Endothelial cell of umbilical vein (primary cell): ENCODE data around the gene MIS12. TPM values are rescaled to one million over a fixed set of nuclear protein-coding genes. Genes with fewer than 3 reads are reported as not detected.

Experiments
- BruUV-seq: library from RNA; stranded (reverse); fragments of 400-500 nt; replicated peaks from 2 replicates; lab custom pipeline; 2021; lab: Mats Ljungman, UMichigan
- CTCF ChIA-PET: fragments of 300-600, 350-600 bp; sonication (Branson Sonifier 250); formaldehyde crosslinking; loops from one replicate; lab custom pipeline; 2021; ENCODE audit warnings: antibody characterized with exemption, inconsistent platforms; lab: Charles Lee
- POLR2A ChIA-PET: fragments of 300-600, 350-600 bp; sonication (Branson Sonifier 250); formaldehyde crosslinking; loops from one replicate; lab custom pipeline; 2021; ENCODE audit warnings: antibody characterized with exemption, inconsistent platforms; lab: Charles Lee
- DNase-seq: peaks from one replicate; pipeline ENCODE4 v3.0.0-alpha.2; 2011; ENCODE audit warnings: low read depth, low spot score
- FAIRE-seq: peaks from 2 replicates; lab custom pipeline; 2011; peaks lifted over from hg19 to GRCh38; lab: Jason Lieb, UNC
- H2AFZ ChIP-seq: 2 replicates; pipeline ENCODE4 v1.6.0; 2012; ENCODE audit warnings: low read depth, low read length, control low read depth, inconsistent platforms
- H3K27ac ChIP-seq: 2 replicates; pipeline ENCODE4 v1.5.1; 2011; ENCODE audit warnings: low read depth, mild to moderate bottlenecking, control low read depth, low read length, moderate library complexity; ENCODE audit not compliant: insufficient read depth
- H3K27me3 ChIP-seq, 2 experiments: 2 replicates each; pipeline versions ENCODE4 v1.6.0 to v1.6.1; 2011; ENCODE audit warnings: low read length in 2 of 2, mixed read lengths in 1 of 2; ENCODE audit not compliant: control insufficient read depth in 2 of 2, insufficient read depth in 2 of 2
- H3K36me3 ChIP-seq, 2 experiments: 2 replicates in 1 of 2; 3 replicates in 1 of 2; pipeline ENCODE4 v1.5.1; 2011; ENCODE audit warnings: low read length in 2 of 2, mild to moderate bottlenecking in 1 of 2, moderate library complexity in 1 of 2; ENCODE audit not compliant: control insufficient read depth in 2 of 2, insufficient read depth in 2 of 2; ENCODE audit errors: extremely low read depth in 1 of 2
- H3K4me1 ChIP-seq: 3 replicates; pipeline ENCODE4 v1.5.1; 2011; ENCODE audit warnings: mild to moderate bottlenecking, low read length; ENCODE audit not compliant: control insufficient read depth, insufficient read depth; ENCODE audit errors: extremely low read depth
- H3K4me2 ChIP-seq: 2 replicates; pipeline ENCODE4 v1.6.1; 2011; ENCODE audit warnings: low read length, control low read depth, mixed read lengths; ENCODE audit not compliant: insufficient read depth
- H3K4me3 ChIP-seq, 3 experiments: fragments of 200-600 bp in 1 of 3; sonication (generic), shearing (Covaris generic) in 1 of 3; replicated peaks in 1 of 3; 2 replicates each; pipeline ENCODE4 v1.5.1; 2011 to 2016; ENCODE audit warnings: control low read depth in 3 of 3, low read length in 3 of 3, mild to moderate bottlenecking in 2 of 3, inconsistent platforms in 1 of 3, low read depth in 1 of 3, moderate library complexity in 1 of 3; ENCODE audit not compliant: insufficient read depth in 1 of 3
- H3K79me2 ChIP-seq: 2 replicates; pipeline ENCODE4 v1.6.0; 2012; ENCODE audit warnings: low read length, inconsistent platforms; ENCODE audit not compliant: control insufficient read depth, insufficient read depth
- H3K9ac ChIP-seq: replicated peaks from 2 replicates; pipeline ENCODE3; 2011; ENCODE audit warnings: low read length, control low read depth; ENCODE audit not compliant: insufficient read depth; ENCODE audit errors: extremely low read depth
- H3K9me1 ChIP-seq: replicated peaks from 3 replicates; pipeline ENCODE4 v1.6.0; 2011; ENCODE audit warnings: mild to moderate bottlenecking, low read length; ENCODE audit not compliant: control insufficient read depth, insufficient read depth; ENCODE audit errors: extremely low read depth
- H3K9me3 ChIP-seq: replicated peaks from 2 replicates; pipeline ENCODE4 v1.5.1; 2012; ENCODE audit warnings: low read length, inconsistent platforms; ENCODE audit not compliant: control insufficient read depth, insufficient read depth
- H4K20me1 ChIP-seq: replicated peaks from 2 replicates; pipeline ENCODE3; 2011; ENCODE audit warnings: mild to moderate bottlenecking, low read length; ENCODE audit not compliant: control insufficient read depth, insufficient read depth; ENCODE audit errors: extremely low read depth
- EZH2 ChIP-seq: IDR thresholded peaks from 2 replicates; pipeline ENCODE4 v1.6.1; 2012; ENCODE audit warnings: borderline replicate concordance, low read depth, mild to moderate bottlenecking, moderate library complexity, low read length, inconsistent platforms; ENCODE audit not compliant: severe bottlenecking
- FOS ChIP-seq: IDR thresholded peaks from 2 replicates; pipeline ENCODE4 v1.6.1; 2011; ENCODE audit warnings: mild to moderate bottlenecking, low read length, moderate library complexity, borderline replicate concordance; ENCODE audit not compliant: insufficient read depth
- GATA2 ChIP-seq: IDR thresholded peaks from 2 replicates; pipeline ENCODE4 v1.7.0; 2011; ENCODE audit warnings: low read depth, mild to moderate bottlenecking, moderate library complexity, mixed read lengths, low read length; ENCODE audit not compliant: insufficient read length, insufficient read depth
- JUN ChIP-seq: IDR thresholded peaks from 2 replicates; pipeline ENCODE4 v1.6.1; 2011; ENCODE audit warnings: borderline replicate concordance, low read depth; ENCODE audit not compliant: insufficient read length, insufficient read depth
- MYC ChIP-seq: IDR thresholded peaks from one replicate; pipeline ENCODE4 v1.6.1; 2011; ENCODE audit warnings: mild to moderate bottlenecking, low read depth, low read length
- POLR2A ChIP-seq: IDR thresholded peaks from 2 replicates; pipeline ENCODE4 v1.6.1; 2012; ENCODE audit warnings: low read depth, mild to moderate bottlenecking, control low read depth, low read length
- POLR2AphosphoS5 ChIP-seq: IDR thresholded peaks from 2 replicates; pipeline ENCODE4 v1.6.1; 2012; ENCODE audit warnings: low read depth, mild to moderate bottlenecking, control low read depth, low read length, moderate library complexity; ENCODE audit not compliant: insufficient read depth
- dilution Hi-C: fragments of 300-500 bp; cut with MboI; formaldehyde crosslinking; loops from one replicate; pipeline ENCODE4 v1.15.0; 2019; ENCODE audit warnings: low sequenced_read_pairs; ENCODE audit not compliant: extremely low pct_ligation_motif_present
- intact Hi-C: fragments of 100-400 bp; cut with micrococcal nuclease; formaldehyde crosslinking; loops from one replicate; pipeline ENCODE4 v1.10.0; 2022
- polyA plus RNA-seq, 4 experiments: library from polyadenylated mRNA; depleted of rRNA in 3 of 4; stranded (reverse) in 3 of 4; unstranded in 1 of 4; fragments of >200 nt; gene quantifications; 2 replicates each; pipeline versions ENCODE4 v1.2.1 to v1.2.3, GENCODE V29; 2011 to 2012; ENCODE audit warnings: missing spikeins in 1 of 4
- total RNA-seq: library from RNA; stranded (reverse); gene quantifications from 2 replicates; pipeline ENCODE4 v1.2.3, GENCODE V29; 2021
- TF ChIP-seq, protein P1 (sequence below): IDR thresholded peaks from 2 replicates; pipeline ENCODE4 v1.6.1; 2011; ENCODE audit not compliant: insufficient read depth, insufficient read length
- TF ChIP-seq, protein P2 (sequence below), 2 donors: IDR thresholded peaks; 1 replicate in 1 of 2; 2 replicates in 1 of 2; pipeline ENCODE4 v1.5.1; 2011; ENCODE audit warnings: low read length in 2 of 2, mild to moderate bottlenecking in 2 of 2, moderate library complexity in 2 of 2, control low read depth in 1 of 2, inconsistent platforms in 1 of 2, low read depth in 1 of 2; ENCODE audit not compliant: insufficient read depth in 1 of 2; ENCODE audit errors: extremely low read depth in 1 of 2

The MIS12 gene
- total and polyA plus RNA-seq, 2 donors (not counting 3 experiments of a cell fraction or from before 2014, with no cell fraction given) = 8.3 to 20.1 TPM

DNA sequence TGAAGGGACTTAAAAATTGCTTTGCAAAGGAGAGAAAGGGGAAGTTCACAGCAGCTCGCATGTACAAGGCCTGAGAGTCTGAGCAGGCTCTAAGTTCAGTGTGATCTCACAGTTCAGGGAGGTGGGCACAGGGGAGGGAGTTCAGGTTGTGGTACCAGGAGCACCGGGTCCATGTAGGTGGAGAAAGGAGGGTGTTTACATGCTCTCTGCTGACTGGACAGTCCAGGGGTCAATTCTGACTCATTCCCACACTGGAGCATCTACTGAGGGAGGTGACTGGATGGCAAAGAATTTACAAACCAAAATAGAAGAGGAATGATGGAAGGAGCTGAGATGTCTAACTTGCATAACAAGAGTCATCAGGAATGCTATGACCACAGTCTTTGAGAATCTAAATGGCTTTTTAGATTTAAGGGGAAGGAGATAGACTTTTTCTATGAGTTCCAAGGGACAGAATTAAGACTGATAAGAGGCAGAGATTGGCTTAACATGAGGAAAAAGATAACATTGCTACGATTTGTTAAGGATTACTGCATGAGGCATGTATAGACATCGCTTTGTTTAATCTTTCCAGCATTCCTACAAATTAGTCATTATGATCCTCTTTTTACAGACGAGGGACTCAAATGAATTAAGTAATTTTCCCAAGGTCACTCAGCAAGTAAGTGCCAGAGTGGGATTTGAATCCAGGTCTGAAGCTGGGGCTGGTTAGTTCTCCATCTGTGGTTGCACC, 29.9 kb downstream of the MIS12 start:
- BruUV-seq = no TSS peak
- intact Hi-C loops = no loop called here
- H3K27ac ChIP-seq = peak overlapping the region; percentile 68

More for the DNA sequence above, 29.9 kb downstream of the MIS12 start:
- H3K9me1 ChIP-seq = no peaks in the 10 kb centered on the region
- dilution Hi-C loops = no loop called here
- no peak overlapping the region for H3K9ac ChIP-seq
- no peak overlapping the region for H2AFZ ChIP-seq
- no peaks in the 10 kb centered on the region for H4K20me1 ChIP-seq
- TF ChIP-seq JUN = peak; percentile 69
- TF ChIP-seq EZH2 = no peak
- no peak for TF ChIP-seq MYC
- TF ChIP-seq, protein P1, sequence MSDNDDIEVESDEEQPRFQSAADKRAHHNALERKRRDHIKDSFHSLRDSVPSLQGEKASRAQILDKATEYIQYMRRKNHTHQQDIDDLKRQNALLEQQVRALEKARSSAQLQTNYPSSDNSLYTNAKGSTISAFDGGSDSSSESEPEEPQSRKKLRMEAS = no peak
- peak; percentile 58 for TF ChIP-seq POLR2AphosphoS5
- no peak for TF ChIP-seq POLR2A
- TF ChIP-seq FOS = peak; percentile 88
- peak; percentile 70 for TF ChIP-seq GATA2
- TF ChIP-seq, protein P2, sequence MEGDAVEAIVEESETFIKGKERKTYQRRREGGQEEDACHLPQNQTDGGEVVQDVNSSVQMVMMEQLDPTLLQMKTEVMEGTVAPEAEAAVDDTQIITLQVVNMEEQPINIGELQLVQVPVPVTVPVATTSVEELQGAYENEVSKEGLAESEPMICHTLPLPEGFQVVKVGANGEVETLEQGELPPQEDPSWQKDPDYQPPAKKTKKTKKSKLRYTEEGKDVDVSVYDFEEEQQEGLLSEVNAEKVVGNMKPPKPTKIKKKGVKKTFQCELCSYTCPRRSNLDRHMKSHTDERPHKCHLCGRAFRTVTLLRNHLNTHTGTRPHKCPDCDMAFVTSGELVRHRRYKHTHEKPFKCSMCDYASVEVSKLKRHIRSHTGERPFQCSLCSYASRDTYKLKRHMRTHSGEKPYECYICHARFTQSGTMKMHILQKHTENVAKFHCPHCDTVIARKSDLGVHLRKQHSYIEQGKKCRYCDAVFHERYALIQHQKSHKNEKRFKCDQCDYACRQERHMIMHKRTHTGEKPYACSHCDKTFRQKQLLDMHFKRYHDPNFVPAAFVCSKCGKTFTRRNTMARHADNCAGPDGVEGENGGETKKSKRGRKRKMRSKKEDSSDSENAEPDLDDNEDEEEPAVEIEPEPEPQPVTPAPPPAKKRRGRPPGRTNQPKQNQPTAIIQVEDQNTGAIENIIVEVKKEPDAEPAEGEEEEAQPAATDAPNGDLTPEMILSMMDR (IDR thresholded peaks at IDR 0.05; ENCODE audit: extremely low read depth in 1 of 2, insufficient read depth in 1 of 2, low read depth in 1 of 2, low read length in 2 of 2) = no peak
- no peaks in the 10 kb centered on the region for H3K79me2 ChIP-seq
- no peaks in the 10 kb centered on the region for H3K9me3 ChIP-seq
- FAIRE-seq = peak; percentile 60
- no peak overlapping the region for H3K4me3 ChIP-seq
- H3K36me3 ChIP-seq = peaks cover 2 to 18% of the 10 kb centered on the region in 2 experiments
- ChIA-PET CTCF (interaction anchor here (0.9 to 1.8 kb wide), 4 partner anchors 11 to 41 kb away, joined by 3 to 7 read pairs (median 4); a partner anchor contains a TSS), POLR2A (no interaction called here)
- DNase-seq = peak; percentile 54
- no peaks in the 10 kb centered on the region for H3K27me3 ChIP-seq
- peaks cover 8% of the 10 kb centered on the region for H3K4me1 ChIP-seq
- no peak overlapping the region for H3K4me2 ChIP-seq
